ENCODE results near the gene UGT1A5. TPM values are rescaled to one million over a fixed set of nuclear protein-coding genes. Genes with fewer than 3 reads are reported as not detected.

Gene UGT1A5
- total RNA-seq, 1 donor = not detected

- Histone ChIP-seq H3K27me3 (ENCODE audit: insufficient read depth, low read length) (peaks cover 10% of the 10 kb centered on the region), H3K4me2 (ENCODE audit: insufficient read depth, low read length) (no peak overlapping the region), H3K4me3 (ENCODE audit: insufficient read depth, low read length) (no peak overlapping the region), H3K27ac (ENCODE audit: low read depth, low read length) (no peak overlapping the region), H3K36me3 (ENCODE audit: insufficient read depth, low read length) (no peaks in the 10 kb centered on the region), H4K20me1 (ENCODE audit: insufficient read depth, low read length) (no peaks in the 10 kb centered on the region), H3K9me3 (ENCODE audit: low read depth, low read length) (no peaks in the 10 kb centered on the region), H2AFZ (ENCODE audit: low read length) (no peak overlapping the region), H3K79me2 (ENCODE audit: insufficient read depth, low read length) (no peaks in the 10 kb centered on the region), H3K4me1 (ENCODE audit: insufficient read depth, low read length) (no peaks in the 10 kb centered on the region)
- DNase-seq (ENCODE audit: insufficient read length, low spot score, missing footprints) = peak; percentile 65
- no peak for TF ChIP-seq CTCF (IDR thresholded peaks at IDR 0.05; ENCODE audit: extremely low read depth, low read depth, low read length)
These were observed 106.2 kb downstream of the UGT1A5 start for GRCh38 chr2:233818639-233819621.

DNA sequence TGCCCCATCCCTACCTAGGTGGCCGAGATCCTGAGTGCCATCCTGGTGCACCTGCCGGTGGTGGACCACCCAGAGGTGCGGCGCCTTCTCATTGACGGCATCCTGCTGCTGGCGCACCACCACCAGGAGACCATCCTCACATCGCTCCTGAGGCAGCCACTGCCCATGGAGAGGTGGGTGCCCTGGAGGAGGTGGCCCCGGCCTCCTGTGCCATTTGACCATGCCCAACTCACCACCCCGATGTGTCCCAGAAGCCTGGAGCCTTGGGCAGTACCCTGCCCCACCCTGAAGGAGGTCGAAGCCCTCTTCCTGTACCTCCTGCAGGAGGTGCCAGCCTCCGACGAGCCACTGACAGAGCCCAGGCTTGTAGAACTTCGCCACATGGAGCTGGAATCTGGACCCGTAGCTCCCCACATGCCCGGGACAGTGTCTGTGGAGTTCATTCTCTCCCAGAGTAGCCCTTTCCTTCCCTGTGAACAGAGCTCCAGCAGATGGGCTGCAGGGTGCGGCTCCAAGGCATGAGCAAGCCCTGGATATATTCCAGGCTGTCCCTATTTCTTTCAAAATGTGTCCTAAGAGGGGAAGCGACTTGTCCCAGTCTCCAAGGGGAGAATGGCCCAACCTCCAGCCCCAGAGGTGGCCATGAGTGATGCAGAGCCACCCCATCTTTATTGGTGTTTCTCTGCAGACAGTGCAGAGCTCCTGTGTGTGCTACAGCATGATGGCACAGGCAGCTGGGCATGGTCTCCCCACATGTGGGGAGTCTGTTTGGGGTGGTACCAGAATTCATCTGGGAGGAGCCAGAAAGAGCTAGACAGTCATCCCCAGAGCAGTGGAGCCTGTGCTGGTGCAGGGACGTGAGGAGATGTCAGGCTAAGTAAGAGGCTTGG, 107.4 kb downstream of the UGT1A5 start:
- no peak overlapping the region for H2AFZ ChIP-seq (ENCODE audit: low read length)
- peak; percentile 65 for DNase-seq (ENCODE audit: insufficient read length, low spot score, missing footprints)

DNA sequence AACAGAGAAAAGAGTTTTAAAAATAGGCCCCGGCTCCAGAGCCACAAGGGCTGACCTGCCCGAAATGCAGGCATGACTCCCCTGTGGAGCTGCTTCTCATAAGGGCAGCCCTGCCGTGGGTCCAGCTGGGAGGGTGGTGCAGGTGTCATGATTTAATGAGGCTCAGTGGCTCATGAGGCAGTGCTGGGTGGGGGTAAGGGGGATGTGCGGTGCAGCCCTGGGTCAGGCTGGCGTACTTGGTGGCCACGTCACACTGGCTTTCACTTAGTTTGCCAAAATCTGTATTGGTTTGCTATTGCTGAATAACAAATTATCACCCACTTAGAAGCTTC, 108.0 kb downstream of the UGT1A5 start:
- Histone ChIP-seq H3K4me3 (ENCODE audit: insufficient read depth, low read length) (no peak overlapping the region), H4K20me1 (ENCODE audit: insufficient read depth, low read length) (no peaks in the 10 kb centered on the region), H3K27me3 (ENCODE audit: insufficient read depth, low read length) (peaks cover 10% of the 10 kb centered on the region), H3K4me2 (ENCODE audit: insufficient read depth, low read length) (no peak overlapping the region), H3K4me1 (ENCODE audit: insufficient read depth, low read length) (no peaks in the 10 kb centered on the region), H3K9me3 (ENCODE audit: low read depth, low read length) (no peaks in the 10 kb centered on the region), H3K27ac (ENCODE audit: low read depth, low read length) (no peak overlapping the region), H3K36me3 (ENCODE audit: insufficient read depth, low read length) (no peaks in the 10 kb centered on the region), H3K79me2 (ENCODE audit: insufficient read depth, low read length) (no peaks in the 10 kb centered on the region), H2AFZ (ENCODE audit: low read length) (no peak overlapping the region)
- DNase-seq (ENCODE audit: insufficient read length, low spot score, missing footprints) = peak; percentile 72
- TF ChIP-seq CTCF (IDR thresholded peaks at IDR 0.05; ENCODE audit: extremely low read depth, low read depth, low read length) = no peak

More for the DNA sequence above, 107.4 kb downstream of the UGT1A5 start:
- H4K20me1 ChIP-seq (ENCODE audit: insufficient read depth, low read length) = no peaks in the 10 kb centered on the region
- peaks cover 10% of the 10 kb centered on the region for H3K27me3 ChIP-seq (ENCODE audit: insufficient read depth, low read length)
- H3K27ac ChIP-seq (ENCODE audit: low read depth, low read length) = no peak overlapping the region
- no peaks in the 10 kb centered on the region for H3K36me3 ChIP-seq (ENCODE audit: insufficient read depth, low read length)
- H3K79me2 ChIP-seq (ENCODE audit: insufficient read depth, low read length) = no peaks in the 10 kb centered on the region
- H3K4me2 ChIP-seq (ENCODE audit: insufficient read depth, low read length) = no peak overlapping the region
- no peaks in the 10 kb centered on the region for H3K9me3 ChIP-seq (ENCODE audit: low read depth, low read length)
- TF ChIP-seq CTCF (IDR thresholded peaks at IDR 0.05; ENCODE audit: extremely low read depth, low read depth, low read length) = no peak
- no peak overlapping the region for H3K4me3 ChIP-seq (ENCODE audit: insufficient read depth, low read length)
- H3K4me1 ChIP-seq (ENCODE audit: insufficient read depth, low read length) = no peaks in the 10 kb centered on the region
